ENCODE measurements around the gene C16orf92.
"Not testable (repeated sequence)": the region's sequence is repeated elsewhere in the genome, so short reads cannot be mapped to it uniquely, and the experiment has no call there.

Gene C16orf92

DNA sequence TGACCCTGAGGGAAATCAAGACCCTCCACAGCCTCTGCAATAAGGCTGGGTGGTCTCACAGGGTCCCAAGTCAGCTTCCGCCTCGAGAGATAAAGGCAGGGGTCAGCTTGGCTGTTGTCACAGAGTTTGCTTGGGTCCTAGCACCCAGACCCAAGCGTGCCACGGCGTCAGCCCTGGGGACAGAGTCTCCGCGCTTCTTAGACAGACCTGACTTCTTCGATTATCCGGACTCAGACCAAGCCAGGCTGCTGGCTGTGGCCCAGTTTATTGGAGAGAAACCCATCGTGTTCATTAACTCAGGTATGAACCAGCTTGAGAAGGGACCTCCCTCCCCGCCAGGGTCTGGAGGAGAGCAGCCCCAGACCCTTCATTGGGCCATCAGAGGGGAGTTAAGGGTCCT is 588 bp downstream of the C16orf92 start:
- in situ Hi-C loops (cut with MboI; ENCODE audit: low sequenced_read_pairs), result no loop called here

DNA sequence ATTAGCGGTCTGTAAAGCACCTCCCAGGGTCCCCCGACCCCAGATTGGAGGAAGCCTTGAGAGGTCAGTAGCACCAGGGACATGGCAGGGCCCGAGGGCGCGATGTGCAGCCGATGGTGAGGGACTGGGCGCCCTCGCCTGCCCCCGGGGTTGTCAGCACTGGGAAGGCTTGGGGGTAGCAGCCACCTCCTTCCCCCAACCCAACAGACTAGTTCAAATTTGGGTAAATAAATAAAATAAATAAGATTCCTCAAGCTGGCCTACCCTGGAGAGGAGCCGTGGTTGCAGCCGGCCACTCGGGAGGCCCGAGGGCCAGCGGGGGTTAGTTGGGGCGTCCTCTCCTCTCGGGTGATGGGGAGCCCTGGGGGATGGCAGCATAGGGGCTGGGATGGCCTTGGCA is 1.5 kb downstream of the C16orf92 start:
- in situ Hi-C loops (cut with MboI; ENCODE audit: low sequenced_read_pairs), result no loop called here

DNA sequence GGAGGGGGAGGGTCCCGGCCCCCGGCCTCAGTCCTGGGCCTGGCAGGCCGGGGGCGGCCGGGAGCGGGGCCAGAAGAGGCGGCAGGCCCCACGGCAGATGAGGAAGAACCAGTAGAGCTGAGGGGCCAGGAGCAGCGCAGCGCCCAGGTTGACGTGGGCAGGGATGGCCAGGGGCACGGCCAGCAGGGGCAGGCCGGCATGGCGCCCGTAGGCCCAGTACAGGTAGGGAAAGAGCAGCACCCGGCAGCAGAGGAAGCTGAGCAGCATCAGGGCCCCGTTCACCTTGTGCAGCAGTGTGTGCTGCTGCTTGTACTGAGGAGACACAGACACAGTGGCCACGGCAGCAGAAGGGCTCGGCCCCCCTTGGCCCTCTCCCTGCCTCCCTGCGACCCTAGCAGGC is 2.2 kb downstream of the C16orf92 start:
- in situ Hi-C loops (cut with MboI; ENCODE audit: low sequenced_read_pairs), result no loop called here

DNA sequence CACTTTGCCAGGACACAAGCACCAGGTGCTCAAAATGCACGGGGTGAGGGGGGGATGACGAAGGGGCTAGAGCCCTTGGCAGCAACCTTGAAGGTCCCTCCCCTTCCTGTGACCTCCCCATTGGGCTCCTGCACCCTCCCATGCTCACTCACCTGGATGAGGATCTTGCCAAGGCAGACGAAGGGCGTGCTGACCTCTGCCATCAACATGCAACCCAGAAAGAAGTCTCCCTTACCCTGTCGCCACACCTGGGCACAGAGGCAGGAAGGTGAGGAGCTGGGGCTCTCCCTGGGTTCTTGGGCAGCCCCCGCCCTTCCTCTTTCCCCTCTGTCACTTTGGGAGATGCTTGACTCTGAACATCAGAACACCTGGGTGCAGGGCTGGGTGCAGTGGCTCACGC is 2.6 kb downstream of the C16orf92 start:
- in situ Hi-C loops (cut with MboI; ENCODE audit: low sequenced_read_pairs), result no loop called here

DNA sequence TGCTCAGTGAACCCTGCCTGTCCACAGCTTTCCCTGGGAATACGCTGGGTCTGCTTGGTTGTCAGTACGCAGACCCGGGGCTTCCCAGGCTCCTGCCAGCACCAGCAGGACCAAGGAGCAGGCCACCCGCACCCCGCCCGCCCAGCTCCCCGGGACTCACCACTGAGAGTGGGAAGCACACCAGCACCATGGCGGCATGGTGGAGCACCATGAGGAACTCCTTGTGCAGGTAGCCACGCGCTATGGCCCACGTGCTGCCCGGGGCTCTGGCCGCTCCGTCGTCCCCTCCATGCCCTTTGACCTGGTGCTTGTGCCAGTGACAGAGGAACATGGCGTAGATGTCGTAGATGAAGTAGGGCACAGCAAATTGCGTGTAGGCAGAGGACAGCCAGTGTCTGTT is 3.5 kb downstream of the C16orf92 start:
- in situ Hi-C loops (cut with MboI; ENCODE audit: low sequenced_read_pairs), result no loop called here

DNA sequence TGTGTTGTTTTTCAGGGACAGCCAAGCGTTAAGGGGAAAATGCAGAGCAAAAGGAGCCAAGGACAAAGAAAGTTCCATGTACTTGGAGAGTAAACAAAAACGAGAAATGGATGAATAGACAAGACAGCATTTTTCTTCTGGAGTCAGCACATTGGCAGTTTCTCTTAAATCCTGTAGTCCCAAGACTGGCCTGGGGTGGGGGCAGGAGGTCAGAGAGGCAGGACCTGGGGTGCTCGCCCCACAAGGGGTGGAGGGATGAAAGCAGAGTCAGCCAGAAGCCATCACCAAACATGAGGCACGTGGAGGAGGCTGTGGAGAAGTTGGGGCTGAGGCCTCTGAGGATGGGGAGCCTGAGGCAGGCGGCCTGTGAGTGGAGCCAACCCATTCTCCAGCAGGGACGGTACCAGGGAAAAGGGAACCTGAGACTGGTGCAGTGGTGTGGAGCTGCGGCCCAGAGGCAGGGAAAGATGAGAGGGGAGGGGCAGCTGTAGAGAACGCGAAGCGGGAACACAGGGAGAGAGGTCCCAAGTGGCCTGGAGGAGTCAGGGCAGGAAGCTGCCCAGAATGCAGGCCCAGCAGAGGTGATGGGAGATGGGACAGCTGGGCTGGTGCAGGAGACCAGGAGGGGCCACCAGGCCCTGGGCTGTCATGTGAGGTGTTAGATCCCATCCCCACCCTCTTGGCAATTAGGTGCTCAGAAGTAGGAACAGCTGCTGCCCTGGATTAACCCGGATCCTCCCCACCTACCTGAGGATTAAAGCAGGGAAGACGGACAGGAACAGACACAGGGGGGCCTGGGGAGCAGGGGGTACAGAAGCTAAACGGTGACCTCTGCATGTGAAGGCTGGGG is 4.8 kb downstream of the C16orf92 start:
- in situ Hi-C loops (cut with MboI; ENCODE audit: low sequenced_read_pairs), result no loop called here

DNA sequence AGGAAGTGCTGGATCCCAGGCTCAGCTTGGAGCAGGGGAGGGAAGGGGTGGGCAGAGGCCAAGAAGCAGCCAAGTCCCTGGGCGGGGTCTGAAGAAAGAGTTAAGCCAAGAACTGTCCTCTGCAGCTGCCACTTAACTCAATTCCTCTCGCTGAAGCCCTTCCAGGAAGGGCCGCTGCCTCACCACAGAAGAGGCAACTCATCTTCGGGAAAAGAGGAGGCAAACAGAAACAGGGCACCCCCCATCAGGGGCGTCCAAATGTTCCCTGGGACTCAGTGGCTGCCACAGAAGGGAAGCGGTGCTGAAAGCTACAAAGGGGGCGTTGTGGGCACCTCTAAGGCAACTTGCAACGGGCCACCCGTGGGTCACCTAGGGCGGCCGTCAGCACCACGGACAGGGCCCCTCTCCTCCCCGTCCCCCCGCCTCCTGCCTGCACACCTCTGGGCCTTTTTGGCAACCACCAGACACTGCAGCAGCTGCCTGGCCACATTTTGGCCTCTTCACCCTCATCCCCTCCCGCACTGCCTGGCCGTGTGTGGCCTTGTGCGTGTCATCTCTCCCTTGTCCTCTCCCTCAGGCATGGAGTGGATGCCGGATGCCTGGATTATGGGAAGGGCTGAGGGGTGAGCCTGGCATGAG is 5.6 kb downstream of the C16orf92 start:
- in situ Hi-C loops (cut with MboI; ENCODE audit: low sequenced_read_pairs), result no loop called here

DNA sequence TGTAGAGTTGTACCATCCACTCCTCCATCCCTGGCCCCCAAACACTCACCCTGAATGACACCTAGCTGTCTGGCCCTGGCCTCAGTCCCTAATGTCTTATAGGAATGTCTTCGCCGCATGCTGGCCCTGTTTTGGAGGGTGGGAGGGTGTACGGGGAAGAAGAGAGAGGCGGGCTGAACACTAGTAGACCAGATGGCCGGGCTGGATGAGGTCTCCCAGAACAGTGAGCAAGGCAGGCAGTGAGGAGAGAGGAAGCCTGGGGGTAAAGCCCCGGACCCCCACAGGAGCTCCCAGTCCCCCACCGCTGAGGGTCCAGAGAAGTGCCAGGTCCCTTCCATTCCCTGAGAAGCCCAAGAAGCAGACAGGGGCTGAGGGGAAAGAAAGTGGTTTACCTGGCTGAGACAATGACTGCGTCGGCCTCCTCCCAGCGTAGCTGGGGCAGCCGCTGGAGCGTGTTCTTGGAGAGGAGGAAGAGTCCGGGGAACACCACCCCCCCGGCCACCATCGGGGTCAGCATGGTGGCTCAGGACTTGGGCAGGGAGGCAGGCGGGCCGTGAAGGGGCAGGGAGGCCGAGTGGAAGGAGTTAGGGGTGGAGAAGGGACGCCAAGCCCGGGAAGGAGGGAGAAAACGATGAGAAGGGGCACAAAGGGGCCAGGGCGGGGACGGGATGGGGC is 7.2 kb downstream of the C16orf92 start:
- in situ Hi-C loops (cut with MboI; ENCODE audit: low sequenced_read_pairs), result no loop called here

DNA sequence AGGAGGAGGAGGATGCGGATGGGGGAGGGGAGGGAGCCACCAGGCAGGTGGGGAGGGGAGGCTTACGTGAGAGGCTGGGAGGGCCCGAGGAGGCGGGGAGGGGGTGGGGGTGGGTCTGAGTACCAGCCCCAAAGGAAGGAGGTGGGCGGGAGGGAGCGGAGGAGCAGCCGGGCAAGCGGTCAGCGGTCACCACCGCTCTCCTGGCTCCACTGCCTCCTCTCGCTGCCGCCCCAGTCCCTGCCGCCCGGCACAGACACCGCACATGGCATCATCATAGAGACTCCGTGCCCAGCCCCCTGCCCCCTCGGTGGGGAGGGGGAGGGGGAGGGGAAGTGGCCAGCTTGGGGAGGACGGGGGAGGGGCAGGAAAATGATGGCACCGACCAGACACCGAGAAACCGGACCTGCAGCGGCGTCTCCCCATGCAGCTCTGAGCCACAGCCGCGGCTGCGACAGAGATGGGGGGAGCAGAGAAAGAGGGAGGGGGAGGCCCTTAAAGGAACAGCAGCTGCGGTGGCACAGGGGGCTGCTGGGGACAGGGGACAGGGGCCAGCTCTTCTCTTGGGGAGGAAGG is 7.9 kb downstream of the C16orf92 start, which contains the start of gene TLCD3B:
TLCD3B (minus strand) TSS at position 431 of the 573 bp plus-strand sequence. CDS start 744 bp downstream, outside the sequence.
- in situ Hi-C loops (cut with MboI; ENCODE audit: low sequenced_read_pairs), result no loop called here

DNA sequence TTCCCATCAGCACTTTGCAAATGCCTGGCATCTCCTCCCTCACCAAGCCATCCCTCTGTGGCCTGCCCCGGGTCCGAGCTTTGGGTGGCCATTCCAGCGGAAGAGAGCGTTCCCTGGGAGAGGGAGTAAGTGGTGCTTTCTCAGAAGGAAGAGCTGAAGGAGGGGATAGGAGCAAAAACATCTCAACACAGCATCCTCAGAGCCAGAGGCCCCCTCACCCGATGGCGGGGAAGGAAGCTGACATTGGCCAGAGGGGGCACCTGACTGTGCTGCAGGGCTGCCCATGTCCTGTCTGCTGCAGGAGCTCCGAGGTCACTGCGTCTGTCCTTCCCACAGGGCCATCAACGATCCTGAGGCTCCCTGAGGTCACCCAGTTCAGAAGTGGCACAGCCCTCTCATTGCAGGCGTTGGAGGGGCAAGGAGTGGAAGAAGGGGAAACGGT is 8.5 kb downstream of the C16orf92 start:
- in situ Hi-C loops (cut with MboI; ENCODE audit: low sequenced_read_pairs), result no loop called here

DNA sequence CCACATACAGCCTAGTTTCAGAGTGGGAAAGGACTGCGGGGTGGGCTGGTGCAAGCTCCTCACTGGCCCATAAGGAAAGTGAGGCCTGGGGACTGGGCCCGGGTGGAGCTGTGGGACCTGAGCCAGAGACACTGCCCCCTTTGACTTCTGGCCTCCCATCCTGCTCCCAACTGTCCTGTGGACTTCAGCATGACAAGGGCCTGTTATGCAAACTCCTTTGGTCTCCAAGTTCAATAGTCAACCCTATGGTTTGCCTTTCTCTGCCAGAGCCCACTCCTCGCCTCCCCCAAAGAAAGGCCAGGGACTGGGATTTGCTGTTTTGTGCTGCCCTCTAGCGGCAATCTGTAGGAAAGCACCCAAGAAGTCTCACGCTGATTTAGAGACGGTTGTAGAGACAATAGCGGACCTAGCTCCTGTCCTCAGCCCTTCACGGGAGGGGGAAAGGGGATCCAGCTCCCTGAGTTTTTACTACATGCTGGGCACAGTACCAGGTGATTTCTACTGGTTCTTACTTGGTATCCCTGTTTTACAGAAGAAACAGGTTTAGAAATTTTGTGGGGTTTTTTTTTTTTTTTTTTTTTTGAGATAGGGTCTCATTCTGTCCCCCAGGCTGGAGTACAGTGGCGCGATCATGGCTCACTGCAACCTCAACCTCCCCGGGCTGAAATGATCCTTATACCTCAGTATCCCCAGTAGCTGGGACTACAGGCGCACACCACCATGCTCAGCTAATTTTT is 9.3 kb downstream of the C16orf92 start:
- in situ Hi-C loops (cut with MboI; ENCODE audit: low sequenced_read_pairs), result no loop called here

DNA sequence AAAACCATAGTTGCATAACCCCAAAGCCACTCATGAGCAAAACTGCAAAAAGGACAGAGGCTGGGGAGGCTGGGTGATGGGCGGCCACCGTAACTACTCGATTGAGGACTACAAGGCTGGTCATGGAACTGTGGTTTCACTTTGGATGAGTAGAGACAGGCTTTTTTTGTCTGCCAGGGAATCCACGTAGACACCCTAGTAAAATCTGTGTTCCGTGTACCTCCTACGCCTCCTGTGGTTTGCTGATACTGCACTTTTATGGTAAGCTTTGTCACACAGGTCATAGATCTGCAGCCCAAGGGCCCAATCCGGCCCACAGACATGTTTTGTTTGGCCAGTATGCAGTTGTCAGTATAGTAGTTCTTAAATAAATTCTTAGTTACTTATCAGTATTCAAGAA is 10.3 kb downstream of the C16orf92 start:
- in situ Hi-C loops (cut with MboI; ENCODE audit: low sequenced_read_pairs), result no loop called here

DNA sequence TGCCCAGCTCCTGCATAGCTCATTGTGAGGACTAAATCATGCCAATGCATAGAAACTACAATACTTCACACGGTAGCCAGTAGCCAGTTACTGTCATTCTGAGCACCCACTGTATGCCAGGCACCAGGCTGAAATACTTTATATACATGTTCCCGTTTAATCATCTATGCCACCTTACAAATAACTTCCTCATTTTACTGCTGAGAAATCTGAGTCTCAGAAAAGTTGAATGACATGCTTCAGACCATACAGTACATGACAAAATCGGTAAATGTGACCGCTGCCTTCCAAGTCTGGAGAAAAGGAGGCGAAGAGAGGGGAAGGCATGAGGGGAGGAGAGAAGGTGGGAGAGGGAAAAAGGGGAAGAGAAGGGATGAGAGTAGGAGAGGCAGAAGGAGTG is 17.2 kb downstream of the C16orf92 start:
- in situ Hi-C loops (cut with MboI; ENCODE audit: low sequenced_read_pairs), result no loop called here

DNA sequence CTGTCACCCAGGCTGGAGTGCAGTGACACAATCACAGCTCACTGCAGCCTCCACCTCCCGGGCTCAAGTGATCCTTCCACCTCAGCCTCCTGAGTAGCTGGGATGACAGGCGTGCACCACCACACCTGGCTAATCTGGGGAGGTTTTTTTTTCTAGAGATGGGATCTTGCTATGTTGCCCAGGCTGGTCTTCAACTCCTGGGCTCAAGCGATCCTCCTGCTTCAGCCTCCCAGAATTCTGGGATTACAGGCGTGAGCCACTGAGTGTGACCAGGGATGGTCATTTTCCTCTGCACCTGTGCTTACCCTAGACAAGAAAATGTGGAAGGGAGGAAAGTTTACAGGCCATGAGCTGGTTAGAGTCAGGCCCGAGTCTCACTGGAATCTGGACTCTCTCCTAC is 17.7 kb downstream of the C16orf92 start:
- in situ Hi-C loops (cut with MboI; ENCODE audit: low sequenced_read_pairs), result not testable (repeated sequence)

DNA sequence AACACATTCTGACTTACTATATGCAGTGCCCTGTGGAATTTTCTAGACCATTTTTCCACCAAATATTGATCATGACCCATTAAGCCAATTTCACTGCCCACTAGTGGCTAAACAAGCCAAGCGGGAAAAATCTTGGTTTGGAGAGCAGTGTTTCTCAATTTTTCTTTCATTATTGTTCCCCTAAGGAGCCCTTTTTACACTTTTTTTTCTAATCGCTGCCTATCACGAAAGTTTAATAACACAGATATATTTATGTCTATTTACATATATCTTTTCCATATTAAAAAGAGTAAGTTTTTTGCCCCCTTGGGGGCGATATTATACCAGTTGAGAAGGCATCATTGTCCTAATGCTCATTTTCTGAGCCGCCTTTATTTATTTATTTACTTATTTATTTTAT is 18.8 kb downstream of the C16orf92 start:
- in situ Hi-C loops (cut with MboI; ENCODE audit: low sequenced_read_pairs), result no loop called here

DNA sequence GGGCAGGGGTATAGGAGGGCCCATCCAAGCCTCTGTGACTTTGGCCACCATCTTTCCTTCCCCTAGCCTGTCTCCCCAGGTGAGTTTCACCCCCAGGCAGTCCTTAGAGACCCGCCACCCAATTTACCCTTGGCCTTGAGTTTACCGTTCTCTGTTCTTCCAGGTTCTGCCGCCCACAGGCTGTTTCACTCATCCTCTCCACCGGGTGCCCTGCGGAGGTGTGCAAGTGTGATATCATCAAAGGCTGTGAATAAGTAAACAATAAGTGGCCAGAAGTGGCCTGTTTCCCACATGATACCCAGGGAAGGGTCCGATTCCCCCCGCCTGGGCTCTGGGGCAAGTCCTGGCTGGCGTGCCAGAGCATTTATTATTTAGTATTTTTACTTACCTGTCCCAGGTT is 23.2 kb downstream of the C16orf92 start:
- in situ Hi-C loops (cut with MboI; ENCODE audit: low sequenced_read_pairs), result no loop called here

DNA sequence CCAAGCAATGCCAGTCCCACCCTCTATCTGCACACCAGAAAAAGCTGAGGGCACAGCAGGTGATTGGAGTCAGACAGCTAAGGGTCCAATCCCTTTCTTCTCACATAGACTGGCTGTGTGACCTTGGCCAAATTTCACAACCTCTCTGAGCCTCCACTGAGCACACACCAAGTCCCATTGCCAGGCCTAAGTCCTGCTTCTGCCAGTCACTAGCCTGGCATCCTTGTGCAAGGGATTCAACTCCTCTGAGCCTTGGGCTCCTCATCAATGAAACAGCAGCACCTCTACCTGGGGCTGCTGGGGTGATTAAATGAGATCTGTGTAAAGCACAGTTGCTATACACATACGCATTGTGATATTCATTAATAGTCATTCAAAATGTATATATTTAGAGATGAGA is 23.6 kb downstream of the C16orf92 start:
- in situ Hi-C loops (cut with MboI; ENCODE audit: low sequenced_read_pairs), result no loop called here

DNA sequence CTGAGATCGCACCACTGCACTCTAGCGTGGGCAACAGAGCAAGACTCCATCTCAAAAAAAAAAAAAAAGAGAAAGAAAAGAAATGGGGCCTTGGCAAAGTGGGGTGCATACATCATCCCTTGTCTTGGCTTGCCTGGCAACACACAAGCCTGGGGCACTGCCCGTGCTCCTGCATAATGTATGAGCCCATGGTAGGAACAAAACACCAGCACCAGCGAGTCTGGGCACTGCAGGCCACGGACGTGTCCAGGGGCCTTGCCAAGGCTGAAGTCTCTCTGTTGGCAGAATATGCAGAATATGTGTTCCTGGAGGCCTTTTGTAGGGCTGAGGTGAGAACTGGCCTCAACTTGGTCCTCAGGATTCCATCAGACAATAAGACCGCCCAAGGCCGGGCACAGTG is 26.9 kb downstream of the C16orf92 start:
- in situ Hi-C loops (cut with MboI; ENCODE audit: low sequenced_read_pairs), result no loop called here

DNA sequence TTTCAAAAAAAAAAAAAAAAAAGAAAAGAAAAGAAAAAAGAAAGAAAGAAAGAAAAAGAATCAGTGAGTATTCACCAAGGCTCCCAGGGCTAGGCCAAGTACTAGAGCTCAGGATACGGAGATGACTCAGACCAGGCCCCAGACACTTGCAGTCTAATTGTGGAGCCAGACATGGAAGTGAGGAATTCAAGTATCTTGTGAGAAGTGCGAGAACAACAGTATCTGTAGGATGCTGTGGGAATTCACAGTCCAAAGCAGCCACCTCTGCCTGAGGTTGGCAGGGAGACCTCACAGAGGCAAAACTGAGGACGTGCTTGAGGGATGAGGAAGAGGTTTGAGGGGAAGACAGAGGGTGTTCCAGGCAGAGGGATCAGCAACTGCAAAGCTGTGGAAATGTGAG is 28.5 kb downstream of the C16orf92 start:
- in situ Hi-C loops (cut with MboI; ENCODE audit: low sequenced_read_pairs), result no loop called here

DNA sequence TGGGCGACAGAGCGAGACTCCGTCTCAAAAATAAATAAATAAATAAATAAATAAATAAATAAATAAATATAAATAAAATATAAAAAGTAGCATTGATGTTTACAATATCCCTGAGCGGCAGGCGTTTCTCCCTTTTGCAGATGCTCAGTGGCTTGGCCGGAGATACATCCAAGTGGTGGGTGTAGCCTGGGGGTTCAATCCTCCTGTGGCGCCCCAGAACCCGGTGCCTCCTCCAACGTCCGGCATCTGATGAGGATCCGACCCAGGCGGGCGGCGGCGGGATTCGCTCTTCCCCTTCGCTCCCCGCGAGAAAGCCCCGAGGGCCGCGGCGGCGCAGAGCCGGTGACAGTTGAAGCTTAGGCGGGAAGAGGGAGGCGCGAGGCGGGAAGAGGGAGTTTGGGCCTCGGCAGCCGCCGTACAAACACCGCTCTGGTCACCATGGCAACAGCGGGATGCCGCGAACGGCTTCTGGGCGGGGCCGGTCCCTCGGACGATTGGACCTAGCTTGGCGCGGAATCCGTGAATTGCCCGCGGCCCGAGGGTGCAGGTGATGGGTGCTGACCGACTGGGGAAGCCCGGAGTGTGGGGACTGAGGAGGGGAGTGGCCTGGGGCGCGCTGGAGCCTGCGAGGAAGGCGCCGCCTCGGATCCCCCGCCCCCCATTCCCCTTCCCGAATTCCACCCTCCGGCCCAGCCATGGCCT is 29.8 kb downstream of the C16orf92 start:
- in situ Hi-C loops (cut with MboI; ENCODE audit: low sequenced_read_pairs), result no loop called here
